CD4-positive, alpha-beta T cell treated with Interleukin-12 subunit alpha and Interleukin-12 subunit beta, for 1 hour (primary cell): ENCODE results near the gene PRR20G.
"Not testable (repeated sequence)": the region's sequence is repeated elsewhere in the genome, so short reads cannot be mapped to it uniquely, and the experiment has no call there.

Experiments
- DNase-seq: peaks from one replicate; pipeline ENCODE4 v3.0.0-alpha.2; 2020

Gene PRR20G

DNA sequence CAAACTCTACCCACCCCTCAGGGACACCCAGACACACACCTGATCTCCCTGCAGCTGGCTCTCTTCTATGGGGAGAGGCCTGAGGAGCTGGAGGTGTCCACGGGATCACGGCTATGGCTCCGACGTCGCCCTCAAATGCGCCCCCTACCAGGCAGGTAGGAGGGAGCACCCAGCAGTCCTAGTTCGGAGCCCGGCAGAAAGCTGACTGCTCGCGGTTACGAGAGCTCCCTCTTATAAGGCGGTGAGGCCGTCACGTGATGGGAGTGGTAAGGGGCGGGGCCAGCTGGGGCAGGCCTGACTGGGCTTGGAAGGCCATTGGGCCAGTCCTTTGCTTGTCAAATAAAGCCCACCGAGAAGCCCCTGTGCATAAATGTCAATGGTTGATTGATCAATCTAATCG is at the start of gene PRR20G:
Gene PRR20G, minus strand, starts transcription at position 207 of the 400 bp plus-strand sequence. CDS start 681 bp downstream, outside the sequence.
- no peak for DNase-seq

DNA sequence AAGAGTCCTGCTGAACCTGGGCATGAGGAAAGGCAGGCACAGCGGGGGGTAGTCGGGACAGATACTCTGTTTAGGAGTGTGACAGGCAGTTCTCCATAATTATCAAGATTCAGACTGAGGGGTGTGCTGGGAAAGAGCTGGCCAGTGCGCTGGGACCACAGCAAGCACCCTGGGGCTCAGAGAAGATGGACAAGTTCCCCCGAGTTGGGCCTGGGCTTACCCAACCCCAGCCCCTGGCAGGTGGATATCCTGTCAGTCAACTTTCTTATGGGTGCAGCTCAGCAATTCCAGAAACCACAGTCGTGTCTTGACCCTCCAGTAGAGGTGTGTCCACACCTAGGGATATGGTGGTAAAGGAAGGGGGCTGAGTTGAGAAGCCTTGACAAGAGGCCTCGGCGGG is 49.2 kb upstream of the PRR20G start:
- DNase-seq, result no peak

- DNase-seq, result no peak
These were observed 48.3 kb upstream of the PRR20G start for GRCh38 chr3:127336101-127336500.

DNA sequence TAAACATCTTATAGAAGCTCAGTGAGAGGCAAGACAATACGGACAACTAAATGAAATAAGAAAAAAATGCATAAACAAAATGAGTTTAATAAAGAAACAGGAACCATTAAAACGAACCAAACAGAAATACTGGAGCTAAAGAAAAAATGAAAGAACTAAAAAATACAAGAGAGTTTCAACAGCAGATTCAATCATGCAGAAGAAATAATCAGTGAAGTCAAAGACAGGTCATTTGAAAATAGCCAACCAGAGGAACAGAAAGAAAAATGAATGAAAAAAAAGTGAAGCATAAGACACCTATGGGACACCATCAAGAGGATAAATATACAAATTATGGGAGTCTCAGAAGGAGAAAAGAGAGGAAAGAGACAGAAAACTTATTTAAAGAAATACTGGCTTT is 42.5 kb upstream of the PRR20G start:
- no peak for DNase-seq

GRCh38 chr3:127329631-127330285 is 41.9 kb upstream of the PRR20G start:
- no peak for DNase-seq

DNA sequence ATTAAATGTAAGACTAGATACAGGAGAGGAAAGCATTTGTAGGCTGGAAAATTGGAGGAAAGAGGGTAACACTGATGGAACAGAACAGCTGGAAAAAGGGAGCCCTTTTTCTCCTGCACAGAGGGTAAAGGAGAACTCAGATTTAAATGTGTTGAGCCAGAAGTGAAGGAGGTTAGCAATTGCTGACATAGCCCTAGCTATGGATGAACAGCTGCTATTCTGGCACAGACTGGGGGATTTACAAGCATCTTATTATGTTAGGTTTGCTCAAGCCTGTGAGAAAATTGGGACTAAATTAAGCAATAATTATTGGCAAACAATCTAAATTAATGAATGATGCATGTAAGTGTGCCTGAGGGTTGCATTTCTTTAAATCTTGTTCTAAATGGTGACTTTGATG is 40.6 kb upstream of the PRR20G start:
- no peak for DNase-seq

DNA sequence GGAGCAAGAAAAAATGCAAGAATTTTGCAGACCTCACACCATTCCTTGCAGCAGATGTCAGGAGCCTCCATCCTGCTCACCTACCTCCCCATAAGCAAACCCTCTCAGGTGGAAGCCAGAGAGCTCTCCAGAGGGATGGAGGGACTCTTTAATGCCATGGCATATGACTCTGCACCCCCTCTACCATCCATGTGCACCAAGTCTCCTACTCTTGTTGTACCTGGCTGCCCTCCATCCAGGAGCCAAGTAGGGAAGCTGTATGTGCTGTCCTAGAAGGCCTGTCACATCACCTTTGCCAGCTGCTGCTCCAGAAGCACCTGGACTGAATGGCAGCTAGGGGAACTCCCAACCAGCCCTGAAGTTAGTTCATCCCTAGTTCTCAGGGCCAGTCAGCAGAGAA is 38.5 kb upstream of the PRR20G start:
- no peak for DNase-seq

GRCh38 chr3:127325629-127325961 is 37.7 kb upstream of the PRR20G start:
- DNase-seq, result no peak

DNA sequence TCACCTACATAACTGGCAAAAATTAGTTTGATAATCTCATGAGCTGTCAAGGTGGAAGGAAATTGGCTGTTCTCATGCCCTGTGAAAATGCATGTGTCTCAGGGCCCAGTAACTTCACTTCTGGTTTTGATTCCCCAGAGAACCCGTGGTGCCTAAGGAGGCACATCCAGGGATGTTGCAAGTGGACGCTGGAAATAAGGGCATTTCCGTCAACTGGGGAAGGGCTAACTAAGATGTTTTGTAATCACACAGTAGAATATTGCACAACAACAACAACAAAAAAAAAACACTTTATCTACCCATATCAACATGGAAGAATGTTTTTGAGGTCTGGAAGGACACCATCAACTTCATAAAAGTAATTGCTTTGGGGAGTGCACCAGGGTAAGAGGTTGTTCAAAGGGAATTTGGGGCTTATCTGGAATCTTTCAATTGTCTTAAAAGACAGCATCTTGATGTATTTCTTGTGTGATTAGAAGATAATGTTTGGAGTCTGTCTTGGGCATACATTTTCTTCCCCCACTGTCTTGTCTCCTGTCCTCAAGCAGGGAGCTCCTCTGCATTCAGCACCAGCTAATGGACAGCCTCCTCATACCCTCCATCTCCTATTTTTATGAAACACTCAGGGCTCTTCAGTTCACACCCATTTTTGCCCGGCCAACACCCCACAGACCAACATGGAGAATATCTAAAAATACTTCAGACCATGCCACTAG is 37.2 kb upstream of the PRR20G start:
- no peak for DNase-seq

GRCh38 chr3:127324076-127324475 is 36.2 kb upstream of the PRR20G start:
- no peak for DNase-seq

DNA sequence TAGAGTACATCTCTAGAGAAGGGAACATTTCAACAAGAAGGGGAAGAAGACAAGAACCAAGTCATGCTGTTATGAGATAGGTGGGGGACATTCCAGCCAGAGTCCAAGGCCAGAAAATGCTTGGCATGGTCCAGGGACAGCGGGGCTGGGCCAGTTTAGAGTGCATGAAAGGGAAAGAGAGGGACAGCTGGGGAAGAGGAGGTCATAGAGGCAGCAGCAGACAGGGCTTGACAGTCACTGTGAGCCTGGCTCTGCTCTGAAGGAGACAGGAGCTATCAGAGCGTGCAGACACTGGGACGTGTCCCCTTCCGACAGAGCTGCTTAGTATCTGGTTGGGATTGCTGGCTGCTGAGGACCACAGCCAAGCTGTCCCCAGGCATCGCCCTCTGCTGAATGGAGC is 35.7 kb upstream of the PRR20G start:
- no peak for DNase-seq

DNA sequence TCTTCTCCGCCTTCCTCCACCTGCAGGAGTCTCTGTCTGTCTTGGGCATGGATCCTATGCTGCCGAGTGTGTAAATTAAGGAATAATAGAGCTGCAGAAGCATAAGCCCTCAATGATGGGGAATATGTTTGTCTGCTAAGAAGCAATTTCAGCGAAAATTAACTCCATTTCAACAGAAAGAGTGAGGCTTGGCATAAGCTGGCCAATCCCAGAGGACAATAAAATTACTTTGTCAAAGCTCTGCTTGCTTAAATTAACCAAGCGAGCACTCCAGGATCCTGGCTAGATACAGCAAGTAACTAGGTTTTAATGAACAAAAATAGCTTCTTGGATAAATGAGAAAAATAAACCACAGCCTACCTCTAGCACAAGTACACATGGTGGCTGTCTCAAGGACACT is 33.5 kb upstream of the PRR20G start:
- no peak for DNase-seq

- DNase-seq, result no peak
These were observed 32.8 kb upstream of the PRR20G start for GRCh38 chr3:127320529-127321121.

DNA sequence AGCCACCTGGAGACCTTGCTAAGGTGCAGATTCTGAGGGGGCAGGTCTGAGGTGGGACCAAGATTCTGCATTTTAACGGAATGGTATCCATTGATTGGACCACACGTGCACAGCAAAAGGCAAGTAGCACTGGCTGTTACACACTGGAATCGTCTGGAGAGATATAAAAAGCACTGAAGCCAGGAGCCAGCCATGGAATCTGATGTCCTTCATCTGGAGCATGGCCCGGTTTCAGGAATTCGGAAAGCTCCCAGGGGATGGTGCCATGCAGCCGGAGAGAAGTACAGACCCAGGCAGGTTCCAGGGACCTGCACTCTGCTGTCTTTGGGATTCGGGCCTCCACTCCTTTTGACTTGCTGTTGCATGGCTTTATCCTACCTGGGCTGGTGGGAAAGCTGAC is 28.8 kb upstream of the PRR20G start:
- no peak for DNase-seq

- DNase-seq, result no peak
These were observed 25.0 kb upstream of the PRR20G start for GRCh38 chr3:127312818-127313217.

DNA sequence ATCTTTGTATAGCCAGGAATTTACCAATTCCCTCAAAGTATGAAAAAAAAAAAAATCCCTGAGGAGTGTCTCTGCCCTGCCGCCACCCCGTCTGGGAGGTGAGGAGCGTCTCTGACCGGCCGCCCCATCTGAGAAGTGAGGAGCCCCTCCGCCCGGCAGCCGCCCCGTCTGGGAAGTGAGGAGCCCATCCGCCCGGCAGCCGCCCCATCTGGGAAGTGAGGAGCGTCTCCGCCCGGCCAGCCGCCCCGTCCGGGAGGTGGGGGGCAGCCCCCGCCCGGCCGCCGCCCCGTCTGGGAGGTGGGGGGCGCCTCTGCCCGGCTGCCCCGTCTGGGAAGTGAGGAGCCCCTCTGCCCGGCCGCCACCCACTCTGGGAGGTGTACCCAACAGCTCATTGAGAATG is 21.0 kb upstream of the PRR20G start:
- DNase-seq, result not testable (repeated sequence)

- DNase-seq, result no peak
These were observed 20.1 kb upstream of the PRR20G start for GRCh38 chr3:127307916-127308315.

- no peak for DNase-seq
These were observed 19.4 kb upstream of the PRR20G start for GRCh38 chr3:127307112-127307835.

DNA sequence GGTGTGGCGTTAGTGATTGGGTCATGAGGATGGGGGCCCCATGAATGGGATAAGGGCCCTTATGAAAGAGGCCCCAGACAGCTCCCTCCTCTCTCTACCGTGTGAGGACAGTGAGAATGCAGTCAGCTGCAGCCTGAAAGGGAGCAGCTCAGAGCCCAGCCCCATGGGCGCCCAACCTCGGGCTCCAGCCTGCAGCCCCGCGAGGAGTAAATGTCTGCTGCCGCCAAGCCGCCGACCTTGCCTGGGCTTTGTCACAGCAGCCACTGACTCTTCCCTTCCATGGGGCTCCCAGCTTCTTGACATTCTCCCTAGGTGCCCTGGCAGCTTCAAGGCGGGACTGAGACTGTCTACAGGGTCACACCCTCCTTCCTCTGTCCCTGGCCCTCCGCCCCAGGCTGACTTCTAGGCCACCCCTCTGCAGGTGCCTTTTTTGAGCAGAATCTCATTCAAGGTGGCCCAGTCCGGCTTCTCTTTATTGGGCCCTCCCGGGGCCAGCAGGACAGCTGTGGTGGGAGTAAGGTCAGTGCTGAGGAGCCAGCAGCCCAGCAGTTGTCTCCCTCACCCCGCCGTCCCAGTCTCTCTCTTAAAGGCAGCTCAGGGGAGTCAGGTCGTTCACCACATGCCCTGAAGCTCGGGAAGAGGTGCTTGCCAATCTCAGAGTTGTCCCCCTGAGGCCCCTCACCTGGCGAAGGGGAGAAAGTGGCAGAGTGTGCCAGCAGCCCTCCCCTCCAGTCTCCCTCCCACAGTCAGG is 18.7 kb upstream of the PRR20G start:
- no peak for DNase-seq

DNA sequence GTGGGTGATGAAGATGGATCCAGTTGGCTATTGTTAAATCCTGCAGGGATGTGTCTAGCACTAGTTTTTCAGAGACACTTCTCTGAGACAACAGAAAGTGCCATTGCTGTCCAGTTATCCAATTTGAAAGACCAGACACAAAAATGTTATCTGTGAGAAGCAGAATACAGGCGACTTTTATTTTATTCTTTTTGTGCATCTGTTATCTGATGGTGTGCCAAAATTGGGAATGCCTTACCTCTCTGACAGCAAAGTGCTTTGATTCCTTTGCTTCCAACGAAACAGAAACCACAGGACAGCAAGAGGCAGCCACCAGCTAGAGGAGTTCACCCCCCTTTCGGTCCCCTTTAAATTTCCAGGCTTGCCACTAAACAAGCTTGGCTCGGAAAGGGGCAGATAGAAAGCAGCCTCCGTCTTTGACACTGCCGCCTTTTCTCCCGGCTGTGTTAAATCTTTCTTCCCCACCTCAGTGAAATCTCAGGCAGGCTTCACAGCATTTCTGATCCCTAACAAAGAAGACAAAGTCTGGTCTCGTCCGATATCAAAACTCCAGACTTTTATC is 17.7 kb upstream of the PRR20G start:
- DNase-seq, result no peak

DNA sequence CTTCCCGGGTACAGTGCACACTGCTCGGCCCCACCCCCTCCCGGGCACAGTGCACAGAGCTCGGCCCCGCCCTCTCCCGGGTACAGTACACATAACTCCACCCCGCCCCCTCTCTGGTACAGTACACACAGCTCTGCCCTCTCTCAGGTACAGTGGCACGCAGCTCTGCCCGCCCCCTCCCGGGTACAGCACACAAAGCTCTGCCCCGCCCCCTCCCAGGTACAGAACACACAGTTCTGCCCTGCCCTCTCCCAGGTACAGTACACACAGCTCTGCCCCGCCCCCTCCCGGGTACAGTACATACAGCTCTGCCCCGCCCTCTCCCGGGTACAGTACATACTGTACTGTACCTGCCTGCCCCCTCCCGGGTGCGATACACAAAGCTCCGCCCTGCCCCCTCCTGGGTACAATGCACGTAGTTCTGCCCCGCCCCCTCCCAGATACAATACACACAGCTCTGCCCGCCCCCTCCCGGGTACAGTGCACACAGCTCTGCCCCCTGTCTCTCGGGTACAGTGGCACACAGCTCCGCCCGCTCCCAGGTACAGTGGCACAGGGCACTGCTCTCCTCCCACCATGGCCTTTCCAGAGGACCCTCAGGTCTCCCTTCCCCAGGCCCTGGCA is 16.4 kb upstream of the PRR20G start:
- DNase-seq, result no peak

DNA sequence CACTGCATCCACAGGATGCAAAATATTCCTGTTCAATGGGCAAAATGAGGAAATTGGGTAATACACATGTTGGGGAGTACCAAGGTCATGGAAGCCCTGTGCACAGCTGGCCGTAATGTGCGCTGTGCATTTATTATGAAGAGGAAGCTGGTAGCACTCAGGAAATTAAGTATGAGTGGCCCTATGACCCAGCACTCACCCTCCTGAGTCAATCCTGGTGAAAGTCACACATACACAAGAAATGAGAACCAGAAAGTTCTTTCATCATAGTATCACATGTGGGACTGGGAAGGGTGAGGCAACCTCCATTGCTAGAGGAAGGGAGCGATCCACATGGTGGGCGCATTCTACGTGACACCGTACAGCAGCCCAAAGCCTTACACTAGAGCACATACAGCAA is 11.4 kb upstream of the PRR20G start:
- no peak for DNase-seq
